ENCODE data around the gene GARRE1.

The GARRE1 gene

DNA sequence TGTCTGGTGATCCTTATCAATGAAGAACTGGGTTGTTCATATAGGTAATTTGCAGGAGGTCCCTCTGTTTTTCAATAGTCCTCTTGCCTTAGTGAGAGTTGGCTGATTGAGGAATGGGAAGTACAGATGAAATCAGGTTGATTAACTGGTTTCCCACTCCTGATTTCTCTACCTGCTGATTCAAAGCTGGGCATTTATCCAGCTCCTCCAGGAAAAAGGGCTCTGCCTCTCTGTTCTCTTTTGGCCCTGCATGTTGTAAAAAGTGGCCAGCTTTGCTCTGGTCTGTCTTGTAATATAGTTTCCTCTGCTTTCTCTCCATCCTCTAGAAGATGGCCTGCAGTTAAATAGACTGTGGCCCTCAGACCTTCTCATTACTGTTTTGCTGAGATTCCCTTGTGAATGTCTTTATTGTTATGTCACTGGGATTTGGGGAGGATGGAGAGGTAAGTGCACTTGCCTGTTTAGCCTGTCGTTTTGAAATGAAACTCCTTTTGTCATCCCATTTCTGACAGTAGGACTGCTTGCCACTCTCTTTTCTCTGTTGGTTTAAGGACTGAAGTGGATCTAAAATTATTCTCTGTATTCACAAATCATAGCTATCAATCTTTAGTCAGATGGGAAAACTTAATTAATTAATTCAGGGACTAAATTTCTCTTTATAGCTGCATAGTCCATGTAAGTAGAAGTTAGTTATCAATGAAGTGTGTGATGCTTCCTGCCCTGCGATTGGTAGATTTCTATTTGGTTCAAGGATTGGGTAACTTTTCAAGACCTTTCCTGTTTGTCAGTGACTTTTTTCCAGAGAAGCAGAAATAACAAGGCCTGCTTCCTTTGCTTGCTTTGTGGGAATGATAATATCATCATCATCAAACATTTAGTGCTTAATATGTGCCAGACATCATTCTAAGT is 28.5 kb downstream of the GARRE1 start:
- DNase-seq (ENCODE audit: extremely low spot score) = no peak
- CTCF ChIA-PET = interaction anchor here (0.7 to 1.5 kb wide), 4 partner anchors 9 to 56 kb away, joined by 3 to 5 read pairs (median 4); no protein-coding TSS in a partner anchor
- POLR2A ChIA-PET = no interaction called here
- TF ChIP-seq, protein P1, sequence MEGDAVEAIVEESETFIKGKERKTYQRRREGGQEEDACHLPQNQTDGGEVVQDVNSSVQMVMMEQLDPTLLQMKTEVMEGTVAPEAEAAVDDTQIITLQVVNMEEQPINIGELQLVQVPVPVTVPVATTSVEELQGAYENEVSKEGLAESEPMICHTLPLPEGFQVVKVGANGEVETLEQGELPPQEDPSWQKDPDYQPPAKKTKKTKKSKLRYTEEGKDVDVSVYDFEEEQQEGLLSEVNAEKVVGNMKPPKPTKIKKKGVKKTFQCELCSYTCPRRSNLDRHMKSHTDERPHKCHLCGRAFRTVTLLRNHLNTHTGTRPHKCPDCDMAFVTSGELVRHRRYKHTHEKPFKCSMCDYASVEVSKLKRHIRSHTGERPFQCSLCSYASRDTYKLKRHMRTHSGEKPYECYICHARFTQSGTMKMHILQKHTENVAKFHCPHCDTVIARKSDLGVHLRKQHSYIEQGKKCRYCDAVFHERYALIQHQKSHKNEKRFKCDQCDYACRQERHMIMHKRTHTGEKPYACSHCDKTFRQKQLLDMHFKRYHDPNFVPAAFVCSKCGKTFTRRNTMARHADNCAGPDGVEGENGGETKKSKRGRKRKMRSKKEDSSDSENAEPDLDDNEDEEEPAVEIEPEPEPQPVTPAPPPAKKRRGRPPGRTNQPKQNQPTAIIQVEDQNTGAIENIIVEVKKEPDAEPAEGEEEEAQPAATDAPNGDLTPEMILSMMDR (IDR thresholded peaks at IDR 0.05; ENCODE audit: control extremely low read depth, extremely low read depth, low read depth, missing control alignments) = no peak

- POLR2A ChIA-PET = no interaction called here
- CTCF ChIA-PET = no interaction called here
- no peak for DNase-seq (ENCODE audit: extremely low spot score)
- TF ChIP-seq, protein P1 (IDR thresholded peaks at IDR 0.05; ENCODE audit: control extremely low read depth, extremely low read depth, low read depth, missing control alignments) = no peak
These were observed 30.2 kb downstream of the GARRE1 start for GRCh38 chr19:34284505-34284904.

DNA sequence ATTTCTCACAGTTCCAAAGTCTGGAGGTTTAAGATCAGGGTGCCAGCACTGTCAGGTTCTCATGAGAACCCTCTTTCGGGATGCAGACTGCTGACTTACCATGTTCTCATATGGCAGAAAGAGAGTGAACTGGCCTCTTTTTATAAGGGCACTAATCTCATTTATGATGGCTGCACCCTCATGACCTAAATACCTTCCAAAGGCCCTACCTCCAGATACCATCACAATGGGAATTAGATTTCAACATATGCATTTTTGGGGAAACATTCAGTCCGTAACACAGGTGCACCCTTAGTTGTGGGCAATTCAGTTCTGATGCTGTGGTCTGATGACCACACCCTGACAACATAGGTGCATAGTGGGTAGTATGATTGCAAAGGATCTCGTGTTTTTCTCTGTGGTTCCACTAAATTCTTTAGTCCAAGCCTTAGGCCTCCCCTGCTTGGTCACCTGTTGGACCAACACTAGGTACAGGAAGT is 33.3 kb downstream of the GARRE1 start:
- TF ChIP-seq, protein P1 (IDR thresholded peaks at IDR 0.05; ENCODE audit: control extremely low read depth, extremely low read depth, low read depth, missing control alignments) = no peak
- ChIA-PET POLR2A (no interaction called here), CTCF (no interaction called here)
- no peak for DNase-seq (ENCODE audit: extremely low spot score)

DNA sequence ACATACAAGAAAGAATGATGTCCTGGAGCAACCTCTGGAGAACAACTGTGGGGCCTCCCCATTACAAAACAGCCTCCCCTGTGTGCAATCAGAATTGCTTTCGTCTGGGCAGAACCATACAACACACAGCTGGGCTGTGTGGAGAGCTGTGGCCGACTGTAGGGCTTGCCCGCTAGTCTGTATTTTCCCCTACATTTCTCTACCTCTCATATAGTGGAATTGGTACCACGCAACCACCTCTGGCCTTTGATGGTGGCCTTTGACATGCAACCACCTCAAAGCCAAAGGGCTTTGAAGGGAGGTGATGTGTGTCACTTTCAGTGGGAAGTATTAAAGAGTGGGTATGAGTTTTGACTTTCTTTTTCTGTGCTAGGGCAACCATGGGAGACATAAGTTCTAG is 34.0 kb downstream of the GARRE1 start:
- POLR2A ChIA-PET = no interaction called here
- no peak for DNase-seq (ENCODE audit: extremely low spot score)
- CTCF ChIA-PET = no interaction called here
- TF ChIP-seq, protein P1 (IDR thresholded peaks at IDR 0.05; ENCODE audit: control extremely low read depth, extremely low read depth, low read depth, missing control alignments) = no peak

DNA sequence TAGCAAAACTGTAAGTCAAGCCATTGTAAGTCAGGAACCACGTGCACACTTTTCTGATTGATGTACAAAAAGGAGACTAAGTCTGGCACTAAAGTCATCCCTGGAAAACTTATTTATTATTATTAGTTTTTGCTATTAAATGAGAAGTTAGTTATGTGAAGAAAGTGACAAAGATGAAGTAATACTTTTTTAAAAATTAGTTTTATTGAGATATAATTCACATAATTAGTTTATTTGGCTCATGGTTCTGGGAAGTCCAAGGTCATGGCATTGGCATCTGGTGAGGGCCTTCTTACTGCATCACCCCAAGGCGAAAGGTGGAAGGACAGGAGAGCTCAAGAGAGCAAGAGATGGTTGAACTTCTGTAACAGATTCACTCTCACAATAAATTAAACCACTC is 36.9 kb downstream of the GARRE1 start:
- TF ChIP-seq, protein P1 (IDR thresholded peaks at IDR 0.05; ENCODE audit: control extremely low read depth, extremely low read depth, low read depth, missing control alignments) = no peak
- no peak for DNase-seq (ENCODE audit: extremely low spot score)
- ChIA-PET CTCF (no interaction called here), POLR2A (no interaction called here)

DNA sequence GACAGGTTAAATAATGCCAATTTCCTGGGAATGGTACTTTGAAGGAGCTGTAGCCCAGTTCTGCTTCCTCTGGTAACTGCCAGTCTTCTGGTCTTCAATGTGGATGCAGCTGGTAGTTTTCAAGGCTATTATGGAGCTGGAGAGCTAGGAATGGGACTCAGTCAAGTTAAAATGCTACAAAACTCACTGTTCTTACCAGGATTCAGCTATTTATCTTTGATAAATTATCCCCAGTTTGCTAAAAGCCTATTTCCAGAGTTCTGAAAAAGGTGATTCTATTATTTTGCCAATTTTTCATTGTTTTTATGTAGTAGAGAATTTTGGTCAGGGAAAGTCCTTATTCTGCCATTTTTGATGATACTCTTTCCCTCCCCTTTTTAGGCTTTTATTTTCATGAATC is 40.7 kb downstream of the GARRE1 start:
- ChIA-PET CTCF (no interaction called here), POLR2A (no interaction called here)
- TF ChIP-seq, protein P1 (IDR thresholded peaks at IDR 0.05; ENCODE audit: control extremely low read depth, extremely low read depth, low read depth, missing control alignments) = no peak
- DNase-seq (ENCODE audit: extremely low spot score) = no peak
